Measurements from ENCODE around the gene BRCA2. TPM values are rescaled to one million over a fixed set of nuclear protein-coding genes. Genes with fewer than 3 reads are reported as not detected.

The BRCA2 gene
- total and polyA plus RNA-seq, 3 experiments from 2014 or later = 1.3 to 14.2 (median 12.6) TPM

DNA sequence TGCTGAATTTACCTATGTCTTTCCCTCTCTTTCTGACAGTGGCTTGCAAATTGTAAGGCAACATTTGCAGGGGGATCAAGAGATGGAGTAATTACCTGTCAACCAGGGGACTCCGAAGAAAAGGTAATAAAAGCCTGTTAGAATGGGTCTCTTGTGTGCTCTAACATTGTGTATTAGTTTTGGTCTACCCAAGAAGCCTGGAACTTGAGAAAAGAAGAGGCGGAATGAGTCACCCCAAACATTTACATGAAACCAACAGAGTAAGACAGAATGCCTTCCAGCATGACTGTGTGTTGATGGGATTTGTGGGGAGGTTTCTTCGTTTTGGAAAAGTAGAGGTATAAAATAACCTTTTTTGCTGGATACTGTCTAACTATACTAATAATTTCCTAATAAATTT, 36.9 kb upstream of the BRCA2 start:
- Histone ChIP-seq H3K36me3 (ENCODE audit: insufficient read depth, low read length) (no peaks in the 10 kb centered on the region), H3K27ac (ENCODE audit: low read depth, low read length) (no peak overlapping the region), H3K4me1 (ENCODE audit: insufficient read depth, low read length) (no peaks in the 10 kb centered on the region), H3K27me3 (ENCODE audit: insufficient read depth, low read length, poor library complexity, severe bottlenecking) (no peaks in the 10 kb centered on the region), H3K4me3 (ENCODE audit: low read length) (no peak overlapping the region), H3K9me3 (ENCODE audit: low read length) (no peaks in the 10 kb centered on the region)
- Mint-ChIP-seq H3K4me3 (no peak overlapping the region), H3K27me3 (peaks cover 0 to 2% of the 10 kb centered on the region in 2 donors), H3K9me3 (no peaks in the 10 kb centered on the region), H3K4me1 (no peaks in the 10 kb centered on the region), H3K27ac (no peak overlapping the region), H3K36me3 (peaks cover 0 to 1% (median 0%) of the 10 kb centered on the region in 3 donors)
- no peak for DNase-seq
- CTCF ChIA-PET = interaction anchor here (1.0 kb wide), 1 partner anchor 9 kb away, joined by 4 read pairs; no protein-coding TSS in a partner anchor
- POLR2A ChIA-PET = no interaction called here

DNA sequence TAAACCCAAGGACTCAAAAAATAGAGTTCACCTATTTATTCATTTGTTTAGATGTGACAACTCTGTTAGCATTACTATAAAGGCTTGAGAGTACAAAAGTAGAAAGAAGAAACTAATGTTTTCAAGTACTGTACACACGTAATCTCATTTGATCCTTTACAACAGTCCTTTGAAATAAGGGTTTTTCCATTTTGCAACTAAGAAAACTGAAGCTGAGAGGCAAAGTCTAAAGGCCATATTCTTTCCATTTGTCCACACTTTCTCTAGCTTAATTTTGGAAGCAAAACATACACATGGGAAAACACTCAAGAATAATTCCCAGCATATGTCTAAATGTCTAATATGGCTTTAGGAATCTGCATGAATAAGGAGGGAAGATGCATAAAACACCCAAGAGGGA, 34.2 kb upstream of the BRCA2 start:
- Mint-ChIP-seq H3K4me3 (no peak overlapping the region), H3K36me3 (peaks cover 0 to 3% (median 0%) of the 10 kb centered on the region in 3 donors), H3K4me1 (no peaks in the 10 kb centered on the region), H3K27me3 (peaks cover 2 to 3% of the 10 kb centered on the region in 2 donors), H3K9me3 (no peaks in the 10 kb centered on the region), H3K27ac (no peak overlapping the region)
- POLR2A ChIA-PET = no interaction called here
- no peak overlapping the region for H3K4me3 ChIP-seq (ENCODE audit: low read length)
- no peak for DNase-seq
- H3K36me3 ChIP-seq (ENCODE audit: insufficient read depth, low read length) = no peaks in the 10 kb centered on the region
- no peaks in the 10 kb centered on the region for H3K4me1 ChIP-seq (ENCODE audit: insufficient read depth, low read length)
- H3K27me3 ChIP-seq (ENCODE audit: insufficient read depth, low read length, poor library complexity, severe bottlenecking) = no peaks in the 10 kb centered on the region
- no peak overlapping the region for H3K27ac ChIP-seq (ENCODE audit: low read depth, low read length)
- H3K9me3 ChIP-seq (ENCODE audit: low read length) = no peaks in the 10 kb centered on the region
- CTCF ChIA-PET = no interaction called here

DNA sequence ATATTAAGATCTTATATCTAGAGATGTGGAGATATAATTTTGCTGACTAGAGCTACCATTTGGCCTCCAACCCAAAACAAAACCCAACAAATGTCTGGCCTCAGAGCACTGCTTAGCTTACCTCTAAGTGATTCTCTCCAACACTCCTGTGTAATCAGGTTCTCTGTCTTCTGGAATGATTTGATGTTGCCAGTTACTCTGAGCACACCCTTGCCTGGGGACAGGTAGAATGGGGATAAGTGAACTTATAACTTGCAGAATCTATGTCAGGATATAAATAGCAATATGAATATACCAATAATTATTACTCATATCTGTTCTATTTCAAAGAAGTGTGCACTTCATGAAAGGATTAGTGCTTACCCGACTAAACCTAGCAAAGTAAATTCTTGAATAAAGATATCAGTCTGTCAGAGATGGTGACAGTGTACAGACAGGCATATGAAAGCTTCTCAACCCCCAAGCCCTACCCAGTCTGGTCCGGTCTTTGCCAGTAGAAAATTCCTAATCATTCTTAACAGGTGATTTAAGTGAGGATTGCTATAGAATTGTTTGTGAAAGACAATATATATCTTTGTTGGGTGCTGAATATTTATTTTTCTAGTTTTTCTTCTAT, 33.1 kb upstream of the BRCA2 start:
- Mint-ChIP-seq H3K27ac (peak overlapping the region in 1 of 8 donors; percentile 21), H3K27me3 (peaks cover 2 to 3% of the 10 kb centered on the region in 2 donors), H3K4me3 (no peak overlapping the region), H3K9me3 (no peaks in the 10 kb centered on the region), H3K4me1 (no peaks in the 10 kb centered on the region), H3K36me3 (peaks cover 0 to 3% (median 0%) of the 10 kb centered on the region in 3 donors)
- ChIA-PET CTCF (no interaction called here), POLR2A (no interaction called here)
- Histone ChIP-seq H3K9me3 (ENCODE audit: low read length) (no peaks in the 10 kb centered on the region), H3K27me3 (ENCODE audit: insufficient read depth, low read length, poor library complexity, severe bottlenecking) (no peaks in the 10 kb centered on the region), H3K4me1 (ENCODE audit: insufficient read depth, low read length) (no peaks in the 10 kb centered on the region), H3K4me3 (ENCODE audit: low read length) (no peak overlapping the region), H3K36me3 (ENCODE audit: insufficient read depth, low read length) (no peaks in the 10 kb centered on the region), H3K27ac (ENCODE audit: low read depth, low read length) (no peak overlapping the region)
- no peak for DNase-seq

DNA sequence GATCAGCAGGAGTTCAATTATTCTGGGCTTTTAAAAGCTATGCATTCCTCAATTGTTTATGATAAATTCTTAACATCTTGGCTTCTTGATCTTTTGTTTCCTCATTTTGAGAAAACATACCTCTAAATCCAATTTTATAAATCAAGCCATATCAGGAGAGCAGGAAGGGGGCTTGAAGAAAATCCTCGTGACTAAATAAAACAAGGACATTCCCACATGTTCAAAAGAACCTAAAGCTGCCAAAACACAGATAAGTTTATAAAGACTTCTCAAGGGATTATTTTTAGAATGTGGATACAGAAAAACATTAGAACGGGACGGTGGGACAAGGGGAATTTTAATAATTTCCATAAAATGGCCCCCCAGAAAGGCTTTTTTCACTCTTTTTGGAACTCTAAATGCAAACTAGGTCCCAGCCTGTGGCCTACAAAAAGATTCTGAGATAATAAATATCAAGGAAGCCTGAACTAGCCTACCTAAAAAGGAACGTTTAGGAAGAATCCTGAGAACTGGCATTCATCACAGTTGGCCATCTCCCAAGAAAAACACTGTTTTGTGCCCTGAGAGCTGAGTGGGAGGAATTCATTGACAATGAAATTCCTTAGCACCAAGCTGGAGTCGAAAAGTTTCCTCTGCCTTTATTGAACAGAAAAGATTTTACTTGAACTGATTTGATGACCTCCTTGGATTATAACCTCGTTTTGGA, 30.2 kb upstream of the BRCA2 start:
- Mint-ChIP-seq H3K27ac (no peak overlapping the region), H3K9me3 (no peaks in the 10 kb centered on the region), H3K36me3 (peaks cover 0 to 3% (median 0%) of the 10 kb centered on the region in 3 donors), H3K4me1 (no peaks in the 10 kb centered on the region), H3K4me3 (no peak overlapping the region), H3K27me3 (peaks cover under 1 to 3% of the 10 kb centered on the region in 2 donors)
- no peak for DNase-seq
- H3K27me3 ChIP-seq (ENCODE audit: insufficient read depth, low read length, poor library complexity, severe bottlenecking) = no peaks in the 10 kb centered on the region
- ChIA-PET CTCF (no interaction called here), POLR2A (no interaction called here)
- H3K4me3 ChIP-seq (ENCODE audit: low read length) = no peak overlapping the region
- no peaks in the 10 kb centered on the region for H3K36me3 ChIP-seq (ENCODE audit: insufficient read depth, low read length)
- H3K4me1 ChIP-seq (ENCODE audit: insufficient read depth, low read length) = no peaks in the 10 kb centered on the region
- no peak overlapping the region for H3K27ac ChIP-seq (ENCODE audit: low read depth, low read length)
- no peaks in the 10 kb centered on the region for H3K9me3 ChIP-seq (ENCODE audit: low read length)

DNA sequence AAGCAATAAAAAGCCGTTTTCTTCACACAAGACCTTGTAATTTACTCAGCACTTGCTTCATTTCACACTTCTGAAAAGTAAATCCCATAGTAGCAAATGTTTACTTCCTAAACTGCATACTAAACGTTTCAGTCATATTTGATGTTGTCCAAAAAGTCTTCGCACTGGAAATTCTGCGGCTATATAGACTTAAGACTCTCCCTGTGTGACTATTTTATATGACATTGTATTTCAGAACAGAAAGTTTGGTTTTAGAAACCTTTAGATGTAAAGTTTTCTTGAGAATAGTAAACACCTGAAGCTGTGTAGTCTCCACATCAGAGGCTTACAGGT, 29.7 kb upstream of the BRCA2 start:
- ChIA-PET CTCF (no interaction called here), POLR2A (no interaction called here)
- no peaks in the 10 kb centered on the region for H3K4me1 ChIP-seq (ENCODE audit: insufficient read depth, low read length)
- no peaks in the 10 kb centered on the region for H3K27me3 ChIP-seq (ENCODE audit: insufficient read depth, low read length, poor library complexity, severe bottlenecking)
- no peaks in the 10 kb centered on the region for H3K9me3 Mint-ChIP-seq
- no peaks in the 10 kb centered on the region for H3K4me1 Mint-ChIP-seq
- H3K27ac Mint-ChIP-seq = no peak overlapping the region
- H3K27me3 Mint-ChIP-seq = peaks cover 2 to 3% of the 10 kb centered on the region in 2 donors
- no peak for DNase-seq
- H3K9me3 ChIP-seq (ENCODE audit: low read length) = no peaks in the 10 kb centered on the region
- H3K36me3 Mint-ChIP-seq = peaks cover 0 to 5% (median 0%) of the 10 kb centered on the region in 3 donors
- no peak overlapping the region for H3K27ac ChIP-seq (ENCODE audit: low read depth, low read length)
- H3K36me3 ChIP-seq (ENCODE audit: insufficient read depth, low read length) = no peaks in the 10 kb centered on the region
- H3K4me3 Mint-ChIP-seq = no peak overlapping the region
- no peak overlapping the region for H3K4me3 ChIP-seq (ENCODE audit: low read length)

DNA sequence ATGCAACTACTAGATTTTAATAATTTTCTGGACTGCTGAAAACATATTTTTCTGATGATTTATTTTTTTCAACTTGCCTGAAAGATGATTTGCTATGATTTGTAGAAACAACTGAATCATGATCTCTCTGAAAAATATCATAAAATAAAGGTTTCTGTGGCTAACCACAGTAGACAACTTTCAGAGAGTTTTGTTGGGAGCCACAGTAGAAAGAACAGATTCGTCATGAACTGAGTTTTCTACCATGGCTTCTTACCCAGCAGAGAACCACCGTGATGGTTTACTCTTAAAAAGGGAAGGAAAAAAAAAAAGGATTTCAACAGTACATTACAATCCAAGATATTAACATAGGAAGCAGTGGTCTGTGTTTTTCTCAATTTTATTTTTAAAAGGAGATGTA, 18.1 kb upstream of the BRCA2 start:
- no peak overlapping the region for H3K27ac Mint-ChIP-seq
- H3K9me3 Mint-ChIP-seq = no peaks in the 10 kb centered on the region
- Histone ChIP-seq H3K27me3 (ENCODE audit: insufficient read depth, low read length, poor library complexity, severe bottlenecking) (no peaks in the 10 kb centered on the region), H3K4me1 (ENCODE audit: insufficient read depth, low read length) (no peaks in the 10 kb centered on the region), H3K36me3 (ENCODE audit: insufficient read depth, low read length) (no peaks in the 10 kb centered on the region), H3K4me3 (ENCODE audit: low read length) (no peak overlapping the region), H3K27ac (ENCODE audit: low read depth, low read length) (no peak overlapping the region), H3K9me3 (ENCODE audit: low read length) (no peaks in the 10 kb centered on the region)
- H3K4me3 Mint-ChIP-seq = no peak overlapping the region
- ChIA-PET POLR2A (no interaction called here), CTCF (no interaction called here)
- H3K4me1 Mint-ChIP-seq = no peaks in the 10 kb centered on the region
- peaks cover 6 to 40% of the 10 kb centered on the region in 2 donors for H3K27me3 Mint-ChIP-seq
- DNase-seq = no peak
- H3K36me3 Mint-ChIP-seq = no peaks in the 10 kb centered on the region

DNA sequence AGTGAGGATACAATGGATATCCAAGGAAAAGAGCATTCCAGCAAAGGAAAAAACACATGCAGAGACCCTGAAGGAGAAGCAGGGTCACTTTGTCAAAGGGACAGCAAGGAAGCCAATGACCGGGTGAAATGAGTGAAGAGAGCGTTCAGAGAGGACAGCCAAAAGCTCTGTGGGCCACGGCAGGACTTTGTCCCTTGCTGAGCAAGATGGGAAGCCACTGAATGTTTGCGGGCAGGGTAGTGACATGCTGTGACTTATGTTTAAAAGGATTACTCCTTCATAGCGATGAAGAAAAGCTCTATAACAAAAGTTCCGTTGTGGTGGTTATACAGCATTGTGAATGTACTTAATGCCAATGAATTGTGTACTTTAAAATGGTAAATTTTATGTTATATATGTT, 16.6 kb upstream of the BRCA2 start:
- Mint-ChIP-seq H3K27me3 (peaks cover 6 to 40% of the 10 kb centered on the region in 2 donors), H3K9me3 (no peaks in the 10 kb centered on the region), H3K27ac (no peak overlapping the region), H3K36me3 (no peaks in the 10 kb centered on the region), H3K4me3 (no peak overlapping the region), H3K4me1 (no peaks in the 10 kb centered on the region)
- H3K9me3 ChIP-seq (ENCODE audit: low read length) = no peaks in the 10 kb centered on the region
- no peak for DNase-seq
- no peaks in the 10 kb centered on the region for H3K36me3 ChIP-seq (ENCODE audit: insufficient read depth, low read length)
- ChIA-PET POLR2A (no interaction called here), CTCF (no interaction called here)
- H3K4me3 ChIP-seq (ENCODE audit: low read length) = no peak overlapping the region
- H3K27ac ChIP-seq (ENCODE audit: low read depth, low read length) = no peak overlapping the region
- H3K27me3 ChIP-seq (ENCODE audit: insufficient read depth, low read length, poor library complexity, severe bottlenecking) = no peaks in the 10 kb centered on the region
- H3K4me1 ChIP-seq (ENCODE audit: insufficient read depth, low read length) = no peaks in the 10 kb centered on the region

DNA sequence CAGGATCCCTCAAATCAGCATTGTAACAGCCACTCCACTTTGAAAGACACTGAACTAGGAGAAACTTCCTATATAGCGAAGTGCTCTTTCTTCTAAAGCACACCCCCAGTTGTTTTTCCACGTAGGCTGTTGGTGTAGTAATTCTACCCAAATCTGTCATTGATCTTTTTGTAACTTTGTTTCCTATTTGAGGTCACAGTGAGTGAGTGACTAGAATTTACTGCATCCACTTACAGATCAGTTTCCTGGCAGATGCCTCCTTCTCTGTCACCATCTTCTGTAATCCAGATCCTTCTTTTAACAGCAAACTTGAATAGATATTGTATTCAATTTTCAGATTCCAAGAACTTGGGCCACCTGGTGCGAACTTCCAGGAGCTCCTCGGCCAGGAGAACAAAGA, 15.4 kb upstream of the BRCA2 start:
- Histone ChIP-seq H3K4me3 (ENCODE audit: low read length) (no peak overlapping the region), H3K27me3 (ENCODE audit: insufficient read depth, low read length, poor library complexity, severe bottlenecking) (no peaks in the 10 kb centered on the region), H3K36me3 (ENCODE audit: insufficient read depth, low read length) (no peaks in the 10 kb centered on the region), H3K9me3 (ENCODE audit: low read length) (no peaks in the 10 kb centered on the region), H3K4me1 (ENCODE audit: insufficient read depth, low read length) (no peaks in the 10 kb centered on the region), H3K27ac (ENCODE audit: low read depth, low read length) (no peak overlapping the region)
- no peak overlapping the region for H3K4me3 Mint-ChIP-seq
- ChIA-PET CTCF (no interaction called here), POLR2A (interaction anchor here (0.5 kb wide), 1 partner anchor 78 kb away, joined by 3 read pairs; no protein-coding TSS in a partner anchor)
- no peak for DNase-seq
- peaks cover 6 to 35% of the 10 kb centered on the region in 2 donors for H3K27me3 Mint-ChIP-seq
- no peaks in the 10 kb centered on the region for H3K36me3 Mint-ChIP-seq
- H3K27ac Mint-ChIP-seq = no peak overlapping the region
- no peaks in the 10 kb centered on the region for H3K4me1 Mint-ChIP-seq
- no peaks in the 10 kb centered on the region for H3K9me3 Mint-ChIP-seq

Data from CD8-positive, alpha-beta memory T cell (primary cell).